Measurements from ENCODE around the gene HS3ST1.

DNA sequence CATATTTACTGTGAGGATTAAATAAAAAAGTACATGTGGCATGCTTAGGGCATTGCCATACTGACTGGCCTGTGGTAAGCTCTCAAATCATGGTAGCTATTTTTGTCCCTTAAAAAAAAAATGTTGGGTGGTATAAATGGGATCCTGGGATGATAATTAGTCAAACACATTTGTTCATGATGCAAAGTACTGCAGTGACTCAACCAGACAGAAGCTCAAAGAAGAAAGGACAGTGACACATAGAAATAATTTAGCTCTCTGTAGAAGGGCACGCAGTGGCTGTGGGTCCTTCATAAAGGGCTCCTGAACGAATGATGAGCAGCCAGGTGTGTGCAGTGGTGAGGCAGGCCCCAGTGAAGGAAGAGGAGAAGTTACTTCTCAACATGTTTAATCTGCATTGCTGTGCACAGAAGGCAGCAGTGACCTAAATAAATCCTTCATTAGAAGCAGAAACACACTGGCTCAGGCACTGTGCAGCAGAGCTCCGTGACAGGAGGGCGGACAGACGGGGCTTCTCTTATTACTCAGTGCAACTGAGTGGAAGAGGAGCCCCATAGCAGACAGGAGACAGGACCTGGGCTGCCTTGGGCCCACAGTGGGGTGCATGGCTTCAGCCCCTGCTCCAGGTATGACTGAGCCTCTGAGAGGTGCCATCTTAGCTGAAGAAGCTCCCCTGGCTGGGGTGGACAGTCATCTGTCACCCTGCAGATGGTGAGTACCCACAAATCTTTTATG lies 20.3 kb downstream of the HS3ST1 start:
- TF ChIP-seq, protein P1, sequence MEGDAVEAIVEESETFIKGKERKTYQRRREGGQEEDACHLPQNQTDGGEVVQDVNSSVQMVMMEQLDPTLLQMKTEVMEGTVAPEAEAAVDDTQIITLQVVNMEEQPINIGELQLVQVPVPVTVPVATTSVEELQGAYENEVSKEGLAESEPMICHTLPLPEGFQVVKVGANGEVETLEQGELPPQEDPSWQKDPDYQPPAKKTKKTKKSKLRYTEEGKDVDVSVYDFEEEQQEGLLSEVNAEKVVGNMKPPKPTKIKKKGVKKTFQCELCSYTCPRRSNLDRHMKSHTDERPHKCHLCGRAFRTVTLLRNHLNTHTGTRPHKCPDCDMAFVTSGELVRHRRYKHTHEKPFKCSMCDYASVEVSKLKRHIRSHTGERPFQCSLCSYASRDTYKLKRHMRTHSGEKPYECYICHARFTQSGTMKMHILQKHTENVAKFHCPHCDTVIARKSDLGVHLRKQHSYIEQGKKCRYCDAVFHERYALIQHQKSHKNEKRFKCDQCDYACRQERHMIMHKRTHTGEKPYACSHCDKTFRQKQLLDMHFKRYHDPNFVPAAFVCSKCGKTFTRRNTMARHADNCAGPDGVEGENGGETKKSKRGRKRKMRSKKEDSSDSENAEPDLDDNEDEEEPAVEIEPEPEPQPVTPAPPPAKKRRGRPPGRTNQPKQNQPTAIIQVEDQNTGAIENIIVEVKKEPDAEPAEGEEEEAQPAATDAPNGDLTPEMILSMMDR (conservative IDR thresholded peaks at IDR 0.05), result no peak
- no peak for TF ChIP-seq EZH2 (IDR thresholded peaks at IDR 0.05; ENCODE audit: low read depth)
